GM18870 (cell line): ENCODE data around the gene RAB3IP.
"Not testable (repeated sequence)": the region's sequence is repeated elsewhere in the genome, so short reads cannot be mapped to it uniquely, and the experiment has no call there.

Experiments
- ATAC-seq: cut with Tn5 transposase; IDR thresholded peaks from one replicate; pipeline ENCODE4 v1.9.1; 2021; ENCODE audit warnings: moderate library complexity; ENCODE audit not compliant: unreplicated experiment

Gene RAB3IP

GRCh38 chr12:69833696-69834095 lies 95.0 kb downstream of the RAB3IP start:
- ATAC-seq, result no peak

GRCh38 chr12:69834147-69834546 lies 95.5 kb downstream of the RAB3IP start:
- ATAC-seq, result no peak

- no peak for ATAC-seq
These were observed 95.9 kb downstream of the RAB3IP start for GRCh38 chr12:69834576-69834975.

- ATAC-seq, result no peak
These were observed 96.4 kb downstream of the RAB3IP start for GRCh38 chr12:69835081-69835480.

GRCh38 chr12:69836015-69836414 lies 97.4 kb downstream of the RAB3IP start:
- ATAC-seq, result no peak

- ATAC-seq, result no peak
These were observed 98.5 kb downstream of the RAB3IP start for GRCh38 chr12:69837191-69837590.

GRCh38 chr12:69837657-69838415 lies 99.2 kb downstream of the RAB3IP start:
- ATAC-seq, result no peak

- no peak for ATAC-seq
These were observed 102.1 kb downstream of the RAB3IP start for GRCh38 chr12:69840727-69841126.

GRCh38 chr12:69843608-69844007 lies 104.9 kb downstream of the RAB3IP start:
- no peak for ATAC-seq

- ATAC-seq, result no peak
These were observed 105.8 kb downstream of the RAB3IP start for GRCh38 chr12:69844416-69844815.

- no peak for ATAC-seq
These were observed 106.2 kb downstream of the RAB3IP start for GRCh38 chr12:69844836-69845235.

GRCh38 chr12:69846976-69847375 lies 108.3 kb downstream of the RAB3IP start:
- no peak for ATAC-seq

- no peak for ATAC-seq
These were observed 113.3 kb downstream of the RAB3IP start for GRCh38 chr12:69851976-69852375.

GRCh38 chr12:69853176-69853961 lies 114.7 kb downstream of the RAB3IP start:
- ATAC-seq, result not testable (repeated sequence)

GRCh38 chr12:69866698-69867097 lies 128.0 kb downstream of the RAB3IP start:
- ATAC-seq, result no peak

GRCh38 chr12:69868695-69869094 lies 130.0 kb downstream of the RAB3IP start:
- ATAC-seq, result no peak

- no peak for ATAC-seq
These were observed 134.1 kb downstream of the RAB3IP start for GRCh38 chr12:69872804-69873203.
